GM12892 (cell line): ENCODE data around the gene RAB11B.
"Not testable (repeated sequence)": the region's sequence is repeated elsewhere in the genome, so short reads cannot be mapped to it uniquely, and the experiment has no call there.

Experiments
- POLR2A ChIP-seq: IDR thresholded peaks from 2 replicates; pipeline ENCODE4 v1.6.1; 2011; ENCODE audit warnings: low read depth, low read length, control low read depth
- POLR2AphosphoS5 ChIP-seq: IDR thresholded peaks from 2 replicates; pipeline ENCODE4 v1.6.1; 2011; ENCODE audit warnings: low read depth, low read length, control low read depth
- TAF1 ChIP-seq: IDR thresholded peaks from 2 replicates; pipeline ENCODE4 v1.6.1; 2011; ENCODE audit warnings: low read depth, mild to moderate bottlenecking, control low read depth, low read length, borderline replicate concordance

- not testable (repeated sequence) for TF ChIP-seq POLR2A, POLR2AphosphoS5, TAF1
Observed at GRCh38 chr19:8384569-8384968, 5.6 kb upstream of the RAB11B start.
